ENCODE results near the gene LLGL1.

Gene LLGL1

GRCh38 chr17:18184143-18185031 is 41.0 kb upstream of the LLGL1 start (continued):
- TF ChIP-seq CREB5 (CRISPR knock-in tag; IDR thresholded peaks at IDR 0.05; ENCODE audit: low read depth) (no peak), BACH2 (CRISPR knock-in tag; IDR thresholded peaks at IDR 0.05; ENCODE audit: borderline replicate concordance) (no peak), ISL1 (CRISPR knock-in tag; IDR thresholded peaks at IDR 0.05) (no peak)

- peak; percentile 3; the same call in 1 of the 3 replicates for ATAC-seq
- TF ChIP-seq POU6F1 (CRISPR knock-in tag; IDR thresholded peaks at IDR 0.05; ENCODE audit: borderline replicate concordance, low read depth) (no peak), ZC3H10 (CRISPR knock-in tag; IDR thresholded peaks at IDR 0.05) (no peak), ISL1 (CRISPR knock-in tag; IDR thresholded peaks at IDR 0.05) (no peak), SNAI2 (CRISPR knock-in tag; IDR thresholded peaks at IDR 0.05) (no peak), ZFP3 (CRISPR knock-in tag; IDR thresholded peaks at IDR 0.05) (no peak), BACH2 (CRISPR knock-in tag; IDR thresholded peaks at IDR 0.05; ENCODE audit: borderline replicate concordance) (no peak), CSRNP3 (CRISPR knock-in tag; IDR thresholded peaks at IDR 0.05) (no peak), CSDC2 (CRISPR knock-in tag; IDR thresholded peaks at IDR 0.05) (no peak), ZNF70 (CRISPR knock-in tag; IDR thresholded peaks at IDR 0.05) (no peak), ZNF8 (CRISPR knock-in tag; IDR thresholded peaks at IDR 0.05) (no peak), TCF4 (CRISPR knock-in tag; IDR thresholded peaks at IDR 0.05; ENCODE audit: borderline replicate concordance) (no peak), ZNF565 (CRISPR knock-in tag; conservative IDR thresholded peaks at IDR 0.05; ENCODE audit: low read depth) (no peak), PPARA (CRISPR knock-in tag; IDR thresholded peaks at IDR 0.05; ENCODE audit: borderline replicate concordance) (no peak), GLIS3 (CRISPR knock-in tag; IDR thresholded peaks at IDR 0.05) (no peak), PATZ1 (CRISPR knock-in tag; IDR thresholded peaks at IDR 0.05; ENCODE audit: borderline replicate concordance) (no peak)
These were observed 40.0 kb upstream of the LLGL1 start for GRCh38 chr17:18185391-18185790.

GRCh38 chr17:18185832-18186626 is 39.4 kb upstream of the LLGL1 start:
- no peak for TF ChIP-seq TOX (CRISPR knock-in tag; IDR thresholded peaks at IDR 0.05; ENCODE audit: borderline replicate concordance)
- TF ChIP-seq PPARA (CRISPR knock-in tag; IDR thresholded peaks at IDR 0.05; ENCODE audit: borderline replicate concordance), result no peak
- TF ChIP-seq ZNF8 (CRISPR knock-in tag; IDR thresholded peaks at IDR 0.05), result no peak
- TF ChIP-seq BACH2 (CRISPR knock-in tag; IDR thresholded peaks at IDR 0.05; ENCODE audit: borderline replicate concordance), result no peak
- no peak for TF ChIP-seq ARNTL (CRISPR knock-in tag; IDR thresholded peaks at IDR 0.05; ENCODE audit: borderline replicate concordance, low read depth)
- TF ChIP-seq CSDC2 (CRISPR knock-in tag; IDR thresholded peaks at IDR 0.05), result no peak
- no peak for TF ChIP-seq CSRNP3 (CRISPR knock-in tag; IDR thresholded peaks at IDR 0.05)
- no peak for ATAC-seq
